Osteocyte (in vitro differentiated cells): ENCODE measurements around the gene HPDL. TPM values are rescaled to one million over a fixed set of nuclear protein-coding genes. Genes with fewer than 3 reads are reported as not detected.
A peak's percentile ranks its signal among the peaks of the same experiment; 100 is the strongest.

ENCODE experiments used
- DNase-seq: peaks from one replicate; pipeline ENCODE4 v3.0.0; 2021; ENCODE audit warnings: mixed read lengths; ENCODE audit not compliant: unreplicated experiment; ENCODE audit errors: extremely low spot score
- H3K27ac Mint-ChIP-seq: one replicate; pipeline ENCODE4 v1.8.0; 2021; ENCODE audit warnings: mild to moderate bottlenecking, mixed read lengths; ENCODE audit not compliant: unreplicated experiment
- H3K27me3 Mint-ChIP-seq: one replicate; pipeline ENCODE4 v1.8.0; 2021; ENCODE audit warnings: mixed read lengths; ENCODE audit not compliant: unreplicated experiment
- H3K36me3 Mint-ChIP-seq: one replicate; pipeline ENCODE4 v1.8.0; 2021; ENCODE audit warnings: mixed read lengths; ENCODE audit not compliant: unreplicated experiment
- H3K4me1 Mint-ChIP-seq: one replicate; pipeline ENCODE4 v1.8.0; 2021; ENCODE audit warnings: mixed read lengths; ENCODE audit not compliant: unreplicated experiment
- H3K4me3 Mint-ChIP-seq: one replicate; pipeline ENCODE4 v1.8.0; 2021; ENCODE audit warnings: mild to moderate bottlenecking, moderate library complexity, mixed read lengths; ENCODE audit not compliant: unreplicated experiment
- H3K9me3 Mint-ChIP-seq: one replicate; pipeline ENCODE4 v1.8.0; 2021; ENCODE audit warnings: mixed read lengths; ENCODE audit not compliant: unreplicated experiment
- CTCF ChIP-seq: fragments of 200-600 bp; sonication (generic); IDR thresholded peaks from 2 replicates; pipeline ENCODE4 v1.5.0; 2021; ENCODE audit warnings: antibody characterized with exemption, mild to moderate bottlenecking, moderate library complexity
- total RNA-seq: library from RNA; stranded (reverse); gene quantifications from 2 replicates; pipeline ENCODE4 v1.2.1, GENCODE V29; 2021

HPDL gene
- total RNA-seq, 1 donor from 2014 or later = 0.35 TPM

DNA sequence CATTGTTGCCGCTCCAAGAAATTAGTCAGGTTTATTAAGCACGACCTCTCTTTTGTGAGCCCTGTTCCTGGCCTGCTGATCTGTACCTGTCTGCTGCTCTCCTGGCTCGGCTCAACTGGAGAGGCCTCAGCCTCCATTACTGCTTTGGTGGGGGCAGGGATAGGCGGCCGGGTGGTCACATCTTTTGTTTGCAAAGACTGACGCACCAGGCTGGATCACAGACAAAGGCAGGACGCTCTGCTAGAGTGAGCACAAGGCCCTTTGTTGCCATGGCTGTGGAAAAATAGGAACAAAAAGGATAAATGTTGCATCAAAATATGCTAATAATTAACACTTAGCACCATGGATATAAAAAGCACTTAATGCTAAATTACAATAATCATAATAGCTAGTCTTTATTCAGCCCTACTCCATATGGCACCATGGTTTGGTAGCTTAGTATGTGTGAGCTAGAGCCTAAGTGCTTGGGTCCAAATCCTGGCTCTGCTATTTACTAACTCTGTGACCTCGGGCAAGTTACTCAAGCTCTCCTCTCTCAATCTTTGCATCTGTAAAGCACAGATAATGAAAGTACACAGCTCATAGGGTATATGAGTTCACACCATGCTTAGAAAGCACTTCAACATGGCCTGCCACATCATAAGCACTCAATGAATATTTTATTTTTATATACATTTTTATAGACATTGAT, 28.9 kb upstream of the HPDL start:
- peak; percentile 66 for DNase-seq
- Mint-ChIP-seq H3K4me1 (peaks cover 2% of the 10 kb centered on the region), H3K4me3 (no peak overlapping the region), H3K9me3 (no peaks in the 10 kb centered on the region), H3K27me3 (no peaks in the 10 kb centered on the region), H3K27ac (no peak overlapping the region), H3K36me3 (no peaks in the 10 kb centered on the region)
- no peak for TF ChIP-seq CTCF

DNA sequence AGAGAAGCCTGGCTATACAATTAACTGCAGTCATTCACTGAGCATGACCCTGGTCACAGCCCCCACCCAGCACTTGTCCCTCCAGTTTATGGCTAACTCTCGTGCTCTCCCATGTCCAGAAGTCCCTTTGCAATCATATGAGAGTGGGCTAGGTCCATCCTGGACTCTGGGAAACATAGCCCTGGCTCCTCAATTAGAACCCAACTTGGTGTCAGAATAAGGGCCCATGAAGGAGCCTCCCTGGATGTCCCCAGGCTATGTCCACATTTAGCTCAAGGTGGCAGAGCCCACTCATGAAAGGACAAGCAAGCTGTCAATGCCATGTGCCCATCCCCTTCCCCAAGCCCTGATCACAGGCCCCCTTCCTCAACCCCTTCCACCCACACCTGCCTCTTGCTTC, 27.4 kb upstream of the HPDL start:
- H3K9me3 Mint-ChIP-seq = no peaks in the 10 kb centered on the region
- no peaks in the 10 kb centered on the region for H3K27me3 Mint-ChIP-seq
- H3K4me1 Mint-ChIP-seq = peaks cover 6% of the 10 kb centered on the region
- H3K4me3 Mint-ChIP-seq = no peak overlapping the region
- TF ChIP-seq CTCF = no peak
- H3K36me3 Mint-ChIP-seq = no peaks in the 10 kb centered on the region
- peak; percentile 56 for DNase-seq
- no peak overlapping the region for H3K27ac Mint-ChIP-seq

DNA sequence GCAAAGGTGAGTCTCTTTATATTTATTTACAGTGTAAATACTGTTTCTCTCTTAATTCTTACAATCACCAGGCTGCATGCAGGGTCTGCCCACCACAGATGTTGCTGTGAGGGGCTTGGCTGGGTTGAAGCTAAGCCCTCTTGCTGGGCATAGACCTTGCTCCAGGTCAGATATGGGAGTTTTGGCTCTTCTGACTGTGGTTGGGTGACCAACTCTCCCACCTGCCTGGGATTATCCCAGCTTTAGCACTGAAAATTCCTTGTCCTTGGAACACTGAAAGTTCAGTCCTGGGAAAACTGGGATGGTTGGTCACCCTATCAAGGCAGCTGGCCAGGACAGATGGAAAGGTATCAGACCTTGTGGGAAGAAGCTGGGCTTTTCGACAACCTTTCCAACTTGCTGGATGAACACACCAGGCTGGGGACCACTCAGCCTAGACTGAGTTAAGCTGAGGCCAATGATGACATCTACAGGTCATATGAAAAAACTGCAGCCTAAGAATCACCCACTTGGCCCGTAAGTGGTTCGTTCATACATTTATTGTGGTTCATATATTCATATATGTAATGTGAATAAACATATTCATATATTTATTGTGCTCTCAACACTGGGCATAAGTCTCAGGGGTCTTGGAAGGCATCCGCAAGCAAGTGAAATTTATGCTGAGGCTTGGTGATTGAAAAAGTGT, 26.6 kb upstream of the HPDL start:
- H3K4me3 Mint-ChIP-seq = no peak overlapping the region
- no peaks in the 10 kb centered on the region for H3K27me3 Mint-ChIP-seq
- no peaks in the 10 kb centered on the region for H3K9me3 Mint-ChIP-seq
- H3K4me1 Mint-ChIP-seq = peaks cover 13% of the 10 kb centered on the region
- peak; percentile 86 for TF ChIP-seq CTCF
- peak; percentile 76 for DNase-seq
- no peak overlapping the region for H3K27ac Mint-ChIP-seq
- no peaks in the 10 kb centered on the region for H3K36me3 Mint-ChIP-seq

GRCh38 chr1:45300669-45300997, 26.1 kb upstream of the HPDL start:
- TF ChIP-seq CTCF = no peak
- no peak overlapping the region for H3K27ac Mint-ChIP-seq
- H3K36me3 Mint-ChIP-seq = no peaks in the 10 kb centered on the region
- peaks cover 13% of the 10 kb centered on the region for H3K4me1 Mint-ChIP-seq
- H3K4me3 Mint-ChIP-seq = no peak overlapping the region
- no peaks in the 10 kb centered on the region for H3K27me3 Mint-ChIP-seq
- no peaks in the 10 kb centered on the region for H3K9me3 Mint-ChIP-seq
- peak; percentile 23 for DNase-seq

- Mint-ChIP-seq H3K27me3 (no peaks in the 10 kb centered on the region), H3K4me1 (peaks cover 13% of the 10 kb centered on the region), H3K4me3 (peak overlapping the region; percentile 92), H3K27ac (peak overlapping the region; percentile 71), H3K36me3 (no peaks in the 10 kb centered on the region), H3K9me3 (no peaks in the 10 kb centered on the region)
- DNase-seq = peak; percentile 69
- TF ChIP-seq CTCF = no peak
Observed at GRCh38 chr1:45302505-45303150, 24.1 kb upstream of the HPDL start.
